Measurements from ENCODE around the gene GAB1. TPM values are rescaled to one million over a fixed set of nuclear protein-coding genes. Genes with fewer than 3 reads are reported as not detected.

GAB1 gene
- total and polyA plus RNA-seq, 3 donors from 2014 or later: 19.7 to 64.5 (median 61.3) TPM

- H3K27me3 ChIP-seq: no peaks in the 10 kb centered on the region
- no peaks in the 10 kb centered on the region for H3K36me3 ChIP-seq (ENCODE audit: low read depth, missing control alignments)
Measured at GRCh38 chr4:143431526-143432257, 95.0 kb downstream of the GAB1 start.

GRCh38 chr4:143432258-143432591 is 95.5 kb downstream of the GAB1 start:
- intact Hi-C loops (cut with DNase I; ENCODE audit: low total_unique reads): no loop called here
- 92 to 95% methylated on average over 4 of the region's 4 CpGs for WGBS, 2 donors
- no peaks in the 10 kb centered on the region for H3K9me3 ChIP-seq

More at GRCh38 chr4:143431526-143432257, 95.0 kb downstream of the GAB1 start:
- Histone ChIP-seq H3K4me1 (no peaks in the 10 kb centered on the region), H3K9me3 (no peaks in the 10 kb centered on the region), H3K4me3 (no peak overlapping the region), H3K27ac (no peak overlapping the region)
- TF ChIP-seq CTCF (IDR thresholded peaks at IDR 0.05) (no peak), POLR2A (IDR thresholded peaks at IDR 0.05) (no peak)
- no peak for DNase-seq
- WGBS, 2 donors: 90 to 96% methylated on average over 10 of the region's 10 CpGs
- intact Hi-C loops (cut with DNase I; ENCODE audit: low total_unique reads): no loop called here

GRCh38 chr4:143433231-143433630 is 96.6 kb downstream of the GAB1 start:
- no peak for TF ChIP-seq POLR2A (IDR thresholded peaks at IDR 0.05)
- TF ChIP-seq CTCF (IDR thresholded peaks at IDR 0.05): no peak
- WGBS, 2 donors: 56 to 76% methylated on average over 2 of the region's 2 CpGs
- no peaks in the 10 kb centered on the region for H3K9me3 ChIP-seq
- no peak overlapping the region for H3K4me3 ChIP-seq
- intact Hi-C loops (cut with DNase I; ENCODE audit: low total_unique reads): no loop called here
- no peaks in the 10 kb centered on the region for H3K4me1 ChIP-seq
- H3K27ac ChIP-seq: no peak overlapping the region
- H3K27me3 ChIP-seq: no peaks in the 10 kb centered on the region
- no peaks in the 10 kb centered on the region for H3K36me3 ChIP-seq (ENCODE audit: low read depth, missing control alignments)
- no peak for DNase-seq

More at GRCh38 chr4:143432258-143432591, 95.5 kb downstream of the GAB1 start:
- no peak for DNase-seq
- TF ChIP-seq CTCF (IDR thresholded peaks at IDR 0.05): no peak
- TF ChIP-seq POLR2A (IDR thresholded peaks at IDR 0.05): no peak
- H3K4me1 ChIP-seq: no peaks in the 10 kb centered on the region
- no peaks in the 10 kb centered on the region for H3K36me3 ChIP-seq (ENCODE audit: low read depth, missing control alignments)
- H3K27me3 ChIP-seq: no peaks in the 10 kb centered on the region
- no peak overlapping the region for H3K4me3 ChIP-seq
- no peak overlapping the region for H3K27ac ChIP-seq

GRCh38 chr4:143435955-143436354 is 99.3 kb downstream of the GAB1 start:
- Histone ChIP-seq H3K27me3 (no peaks in the 10 kb centered on the region), H3K27ac (no peak overlapping the region), H3K36me3 (ENCODE audit: low read depth, missing control alignments) (no peaks in the 10 kb centered on the region), H3K4me1 (no peaks in the 10 kb centered on the region), H3K9me3 (no peaks in the 10 kb centered on the region), H3K4me3 (no peak overlapping the region)
- intact Hi-C loops (cut with DNase I; ENCODE audit: low total_unique reads): no loop called here
- DNase-seq: no peak
- TF ChIP-seq CTCF (IDR thresholded peaks at IDR 0.05) (no peak), POLR2A (IDR thresholded peaks at IDR 0.05) (no peak)
- WGBS, 2 donors: 86 to 88% methylated on average over 1 of the region's 1 CpG

GRCh38 chr4:143437476-143437875 is 100.8 kb downstream of the GAB1 start:
- H3K4me3 ChIP-seq: no peak overlapping the region
- no peaks in the 10 kb centered on the region for H3K4me1 ChIP-seq
- no peak overlapping the region for H3K27ac ChIP-seq
- TF ChIP-seq POLR2A (IDR thresholded peaks at IDR 0.05) (no peak), CTCF (IDR thresholded peaks at IDR 0.05) (no peak)
- H3K27me3 ChIP-seq: no peaks in the 10 kb centered on the region
- intact Hi-C loops (cut with DNase I; ENCODE audit: low total_unique reads): no loop called here
- no peaks in the 10 kb centered on the region for H3K36me3 ChIP-seq (ENCODE audit: low read depth, missing control alignments)
- no peak for DNase-seq
- H3K9me3 ChIP-seq: no peaks in the 10 kb centered on the region
- 95 to 98% methylated on average over 3 of the region's 3 CpGs for WGBS, 2 donors

All from testis (tissue), 3 donors.